B cell (primary cell): Measurements from ENCODE around the gene DAPK3.

Experiments used
- CTCF ChIP-seq: fragments of 200-600 bp; IDR thresholded peaks from one replicate; pipeline ENCODE4 v1.8.0; 2022; ENCODE audit warnings: antibody characterized with exemption, mild to moderate bottlenecking
- EZH2 ChIP-seq: IDR thresholded peaks from 2 replicates; pipeline ENCODE4 v1.6.1; 2012; ENCODE audit warnings: borderline replicate concordance, low read depth, mild to moderate bottlenecking, moderate library complexity, low read length; ENCODE audit not compliant: insufficient read depth, poor library complexity, severe bottlenecking

- TF ChIP-seq CTCF (no peak), EZH2 (no peak)
Measured at GRCh38 chr19:3923096-3923758, 47.7 kb downstream of the DAPK3 start.
